IMR-90 (cell line): ENCODE results near the gene GGACT. TPM values are rescaled to one million over a fixed set of nuclear protein-coding genes. Genes with fewer than 3 reads are reported as not detected.

Experiments used
- ATAC-seq: fragments of 200-7000 bp; cut with Tn5 transposase; 2 replicates; pipeline ENCODE4 v1.9.1; 2020; ENCODE audit warnings: low read depth, mild to moderate bottlenecking, moderate library complexity
- BruUV-seq: library from RNA; stranded (reverse); fragments of 400-500 nt; replicated peaks from 2 replicates; lab custom pipeline; 2021; lab: Mats Ljungman, UMichigan
- CTCF ChIA-PET: fragments of 300-600 bp; formaldehyde crosslinking; extraction: SDS; loops from one replicate; lab custom pipeline; 2021; ENCODE audit warnings: antibody characterized with exemption; lab: Yijun Ruan, JAX
- POLR2A ChIA-PET: fragments of 300-600 bp; sonication (Branson Sonifier 250); formaldehyde crosslinking; loops from one replicate; lab custom pipeline; 2022; ENCODE audit warnings: antibody characterized with exemption; ENCODE audit not compliant: unreplicated experiment; lab: Charles Lee
- DNase-seq: peaks from one replicate; pipeline ENCODE4 v3.0.0; 2013
- H2AFZ ChIP-seq: replicated peaks from 2 replicates; pipeline ENCODE3; 2013; ENCODE audit warnings: low read length, mild to moderate bottlenecking; ENCODE audit not compliant: poor library complexity
- H2AK5ac ChIP-seq: 2 replicates; pipeline ENCODE4 v1.6.1; 2013; ENCODE audit warnings: low read depth, low read length, inconsistent platforms
- H2AK9ac ChIP-seq: replicated peaks from 2 replicates; pipeline ENCODE3; 2013; ENCODE audit warnings: mild to moderate bottlenecking, low read depth, low read length, moderate library complexity; ENCODE audit not compliant: poor library complexity
- H2BK120ac ChIP-seq: 2 replicates; pipeline ENCODE4 v1.6.1; 2013; ENCODE audit warnings: low read depth, low read length, inconsistent platforms
- H2BK15ac ChIP-seq: 3 replicates; pipeline ENCODE4 v1.6.1; 2013; ENCODE audit warnings: low read depth, low read length, inconsistent platforms
- H2BK20ac ChIP-seq: 2 replicates; pipeline ENCODE4 v1.6.1; 2013; ENCODE audit warnings: low read depth, mild to moderate bottlenecking, inconsistent platforms, low read length, moderate library complexity
- H2BK5ac ChIP-seq: 2 replicates; pipeline ENCODE4 v1.6.1; 2013; ENCODE audit warnings: mild to moderate bottlenecking, low read depth, low read length, inconsistent platforms; ENCODE audit not compliant: poor library complexity, severe bottlenecking
- H3K14ac ChIP-seq: replicated peaks from 2 replicates; pipeline ENCODE4 v1.6.1; 2013; ENCODE audit warnings: low read depth, low read length, inconsistent platforms
- H3K18ac ChIP-seq: 2 replicates; pipeline ENCODE4 v1.6.1; 2013; ENCODE audit warnings: low read depth, low read length, control low read depth
- H3K23ac ChIP-seq: 2 replicates; pipeline ENCODE4 v1.6.1; 2013; ENCODE audit warnings: low read depth, low read length, inconsistent platforms
- H3K27ac ChIP-seq: 2 replicates; pipeline ENCODE4 v1.5.1; 2013; ENCODE audit warnings: mild to moderate bottlenecking, control low read depth, low read length; ENCODE audit not compliant: insufficient read depth
- H3K27me3 ChIP-seq: 2 replicates; pipeline ENCODE4 v1.6.1; 2013; ENCODE audit warnings: low read length; ENCODE audit not compliant: control insufficient read depth, insufficient read depth
- H3K36me3 ChIP-seq: 2 replicates; pipeline ENCODE4 v1.6.1; 2013; ENCODE audit warnings: low read length, mixed read lengths; ENCODE audit not compliant: control insufficient read depth, insufficient read depth
- H3K4ac ChIP-seq: 2 replicates; pipeline ENCODE4 v1.6.1; 2013; ENCODE audit warnings: low read depth, low read length, inconsistent platforms
- H3K4me1 ChIP-seq: 2 replicates; pipeline ENCODE4 v1.6.1; 2013; ENCODE audit warnings: low read length, mixed read lengths; ENCODE audit not compliant: control insufficient read depth, insufficient read depth
- H3K4me2 ChIP-seq: 2 replicates; pipeline ENCODE4 v1.6.1; 2013; ENCODE audit warnings: low read depth, mild to moderate bottlenecking, control low read depth, low read length, moderate library complexity
- H3K4me3 ChIP-seq: 2 replicates; pipeline ENCODE4 v1.5.1; 2013; ENCODE audit warnings: low read depth, mild to moderate bottlenecking, control low read depth, low read length, moderate library complexity; ENCODE audit not compliant: insufficient read depth
- H3K56ac ChIP-seq: 2 replicates; pipeline ENCODE4 v1.6.1; 2013; ENCODE audit warnings: low read length, inconsistent platforms; ENCODE audit not compliant: insufficient read depth; ENCODE audit errors: extremely low read depth
- H3K79me1 ChIP-seq, 2 experiments: 2 replicates each; pipeline ENCODE4 v1.6.1; 2013; ENCODE audit warnings: low read length in 2 of 2, inconsistent platforms in 1 of 2, low read depth in 1 of 2
- H3K9ac ChIP-seq: 2 replicates; pipeline ENCODE4 v1.6.1; 2013; ENCODE audit warnings: low read depth, low read length, control low read depth
- H3K9me1 ChIP-seq: 2 replicates; pipeline ENCODE4 v1.6.1; 2013; ENCODE audit warnings: low read length, inconsistent platforms; ENCODE audit not compliant: insufficient read depth
- H3K9me3 ChIP-seq: 2 replicates; pipeline ENCODE4 v1.6.1; 2013; ENCODE audit warnings: low read length; ENCODE audit not compliant: control insufficient read depth, insufficient read depth
- H4K20me1 ChIP-seq: 2 replicates; pipeline ENCODE4 v1.6.1; 2013; ENCODE audit warnings: low read length, inconsistent platforms; ENCODE audit not compliant: insufficient read depth
- H4K5ac ChIP-seq: 2 replicates; pipeline ENCODE4 v1.6.1; 2013; ENCODE audit warnings: mild to moderate bottlenecking, low read depth, low read length, control low read depth
- H4K8ac ChIP-seq, 2 experiments: 2 replicates each; pipeline ENCODE4 v1.6.1; 2013; ENCODE audit warnings: low read depth in 2 of 2, low read length in 2 of 2, control low read depth in 1 of 2, inconsistent platforms in 1 of 2
- H4K91ac ChIP-seq: 2 replicates; pipeline ENCODE4 v1.6.1; 2013; ENCODE audit warnings: low read depth, low read length, inconsistent platforms; ENCODE audit not compliant: insufficient read depth
- CHD1 ChIP-seq: IDR thresholded peaks from 2 replicates; pipeline ENCODE4 v1.6.1; 2012; ENCODE audit warnings: low read depth, low read length, improper control_type of control experiment
- MAZ ChIP-seq: IDR thresholded peaks from 2 replicates; pipeline ENCODE4 v1.6.1; 2012; ENCODE audit warnings: low read depth, mild to moderate bottlenecking, low read length, improper control_type of control experiment, moderate library complexity, borderline replicate concordance
- MXI1 ChIP-seq: IDR thresholded peaks from 2 replicates; pipeline ENCODE4 v1.6.1; 2012; ENCODE audit warnings: low read depth, mild to moderate bottlenecking, low read length, moderate library complexity, borderline replicate concordance
- POLR2A ChIP-seq: IDR thresholded peaks from 2 replicates; pipeline ENCODE4 v1.6.1; 2012; ENCODE audit warnings: mild to moderate bottlenecking, low read depth, low read length
- WGBS, 2 experiments: methylation state at CpG; one replicate each; pipeline versions ENCODE4 v1.1.5 to v1.1.7; 2013; ENCODE audit warnings: missing lambda C conversion rate in 2 of 2; ENCODE audit not compliant: insufficient read length in 1 of 2; ENCODE audit errors: extremely low coverage in 2 of 2; 5-methylcytosine and 5-hydroxymethylcytosine counted together
- dilution Hi-C: fragments of 300-500 bp; cut with HindIII; formaldehyde crosslinking; loops from one replicate; pipeline ENCODE4 v1.14.3; 2018; ENCODE audit warnings: low sequenced_read_pairs; ENCODE audit not compliant: unreplicated experiment
- in situ Hi-C: fragments of 300-500 bp; cut with MboI; formaldehyde crosslinking; loops from 3 replicates; pipeline ENCODE4 v1.14.3; 2019; ENCODE audit warnings: low sequenced_read_pairs, inconsistent platforms, mixed read lengths
- intact Hi-C: fragments of 100-400 bp; cut with micrococcal nuclease; formaldehyde crosslinking; loops from 2 replicates; pipeline ENCODE4 v1.10.0; 2022
- polyA plus RNA-seq, 3 experiments: library from polyadenylated mRNA; depleted of rRNA; stranded (reverse); fragments of >200 nt; gene quantifications; 2 replicates each; pipeline ENCODE4 v1.2.3, GENCODE V29; 2012; ENCODE audit warnings: low replicate concordance in 1 of 3
- total RNA-seq: library from RNA; depleted of rRNA; stranded (reverse); fragments of >200 nt; gene quantifications from 2 replicates; pipeline ENCODE4 v1.2.3, GENCODE V29; 2012
- TF ChIP-seq, protein P1 (sequence below): fragments of 150-350 bp; IDR thresholded peaks from 2 replicates; pipeline ENCODE4 v1.6.1; 2017; ENCODE audit warnings: mild to moderate bottlenecking, antibody characterized with exemption, low read length, low read depth
- TF ChIP-seq, protein P2 (sequence below): conservative IDR thresholded peaks from 2 replicates; pipeline ENCODE4 v1.5.1; 2012; ENCODE audit warnings: mild to moderate bottlenecking, low read depth, low read length, improper control_type of control experiment

Gene GGACT
- total and polyA plus RNA-seq, 2 of the 4 experiments (the other 2 are of a cell fraction): 2.0 to 2.6 TPM

DNA sequence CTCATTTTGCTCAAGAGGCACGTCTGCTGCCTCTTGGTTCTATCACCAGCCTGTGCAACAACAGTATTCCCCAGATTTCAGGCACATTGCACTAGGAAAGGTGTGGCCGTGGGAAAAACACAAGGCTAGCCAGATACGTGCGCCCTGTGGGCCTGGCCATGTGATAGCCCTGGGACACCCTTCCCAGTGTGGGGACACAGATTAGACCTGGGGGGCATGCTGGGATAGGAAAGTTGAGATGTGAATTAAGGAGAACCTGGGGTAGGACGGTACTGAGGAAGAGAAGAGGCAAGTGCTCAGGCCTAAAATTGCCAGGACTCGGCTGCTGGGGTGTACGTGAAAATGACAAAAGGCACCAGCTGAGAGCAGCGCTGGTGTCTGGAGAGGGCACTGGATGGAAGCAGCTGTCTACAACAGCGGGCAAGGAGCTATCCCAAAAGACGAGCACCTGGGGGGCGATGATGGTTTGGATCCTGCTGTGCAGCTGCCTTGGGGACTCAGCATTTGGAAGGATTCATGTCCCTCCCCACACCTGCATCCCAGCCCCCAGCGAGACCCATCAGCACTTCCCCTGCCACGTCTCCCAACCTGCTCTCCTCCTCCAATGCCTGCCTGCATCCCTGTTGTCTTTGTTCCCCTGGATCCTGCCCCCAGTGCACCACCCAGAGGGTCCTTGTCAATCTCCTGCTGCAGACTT lies 54.3 kb downstream of the GGACT start:
- Histone ChIP-seq H3K56ac (no peak overlapping the region), H3K4me2 (no peak overlapping the region), H4K5ac (no peak overlapping the region), H3K27ac (no peak overlapping the region), H4K91ac (no peak overlapping the region), H3K9me3 (no peaks in the 10 kb centered on the region), H3K4ac (no peak overlapping the region), H3K4me1 (peaks cover 2% of the 10 kb centered on the region), H3K18ac (no peak overlapping the region), H3K36me3 (no peaks in the 10 kb centered on the region; the same call in none of the 2 replicates), H2AK5ac (no peak overlapping the region), H3K4me3 (no peak overlapping the region), H2AK9ac (no peak overlapping the region), H4K8ac (no peak overlapping the region), H3K9ac (no peak overlapping the region), H3K9me1 (no peaks in the 10 kb centered on the region; the same call in 1 of the 2 replicates), H2BK5ac (no peak overlapping the region), H3K79me1 (no peaks in the 10 kb centered on the region), H2BK15ac (no peak overlapping the region), H3K23ac (no peak overlapping the region), H2BK20ac (no peak overlapping the region), H2AFZ (no peak overlapping the region), H4K20me1 (no peaks in the 10 kb centered on the region), H3K14ac (no peak overlapping the region), H3K27me3 (no peaks in the 10 kb centered on the region), H2BK120ac (no peak overlapping the region)
- ATAC-seq: no peak
- no TSS peak for BruUV-seq
- POLR2A ChIA-PET: no interaction called here
- in situ Hi-C loops (loop anchor here (10.0 kb wide), 1 partner anchor 619 kb away; no protein-coding TSS in a partner anchor), intact Hi-C loops (no loop called here), dilution Hi-C loops (no loop called here)
- TF ChIP-seq POLR2A (no peak), CHD1 (no peak), MXI1 (no peak), MAZ (no peak)
- TF ChIP-seq, protein P1, sequence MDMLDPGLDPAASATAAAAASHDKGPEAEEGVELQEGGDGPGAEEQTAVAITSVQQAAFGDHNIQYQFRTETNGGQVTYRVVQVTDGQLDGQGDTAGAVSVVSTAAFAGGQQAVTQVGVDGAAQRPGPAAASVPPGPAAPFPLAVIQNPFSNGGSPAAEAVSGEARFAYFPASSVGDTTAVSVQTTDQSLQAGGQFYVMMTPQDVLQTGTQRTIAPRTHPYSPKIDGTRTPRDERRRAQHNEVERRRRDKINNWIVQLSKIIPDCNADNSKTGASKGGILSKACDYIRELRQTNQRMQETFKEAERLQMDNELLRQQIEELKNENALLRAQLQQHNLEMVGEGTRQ: no peak
- TF ChIP-seq, protein P2, sequence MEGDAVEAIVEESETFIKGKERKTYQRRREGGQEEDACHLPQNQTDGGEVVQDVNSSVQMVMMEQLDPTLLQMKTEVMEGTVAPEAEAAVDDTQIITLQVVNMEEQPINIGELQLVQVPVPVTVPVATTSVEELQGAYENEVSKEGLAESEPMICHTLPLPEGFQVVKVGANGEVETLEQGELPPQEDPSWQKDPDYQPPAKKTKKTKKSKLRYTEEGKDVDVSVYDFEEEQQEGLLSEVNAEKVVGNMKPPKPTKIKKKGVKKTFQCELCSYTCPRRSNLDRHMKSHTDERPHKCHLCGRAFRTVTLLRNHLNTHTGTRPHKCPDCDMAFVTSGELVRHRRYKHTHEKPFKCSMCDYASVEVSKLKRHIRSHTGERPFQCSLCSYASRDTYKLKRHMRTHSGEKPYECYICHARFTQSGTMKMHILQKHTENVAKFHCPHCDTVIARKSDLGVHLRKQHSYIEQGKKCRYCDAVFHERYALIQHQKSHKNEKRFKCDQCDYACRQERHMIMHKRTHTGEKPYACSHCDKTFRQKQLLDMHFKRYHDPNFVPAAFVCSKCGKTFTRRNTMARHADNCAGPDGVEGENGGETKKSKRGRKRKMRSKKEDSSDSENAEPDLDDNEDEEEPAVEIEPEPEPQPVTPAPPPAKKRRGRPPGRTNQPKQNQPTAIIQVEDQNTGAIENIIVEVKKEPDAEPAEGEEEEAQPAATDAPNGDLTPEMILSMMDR: no peak
- CTCF ChIA-PET: no interaction called here
- 96% methylated on average over 7 of the region's 13 CpGs; no CpG with 5 or more reads in 1 of the 2 experiments for WGBS, 2 experiments
- no peak for DNase-seq
